Measurements from ENCODE around the gene YBEY.
A peak's percentile ranks its signal among the peaks of the same experiment; 100 is the strongest.

YBEY gene

DNA sequence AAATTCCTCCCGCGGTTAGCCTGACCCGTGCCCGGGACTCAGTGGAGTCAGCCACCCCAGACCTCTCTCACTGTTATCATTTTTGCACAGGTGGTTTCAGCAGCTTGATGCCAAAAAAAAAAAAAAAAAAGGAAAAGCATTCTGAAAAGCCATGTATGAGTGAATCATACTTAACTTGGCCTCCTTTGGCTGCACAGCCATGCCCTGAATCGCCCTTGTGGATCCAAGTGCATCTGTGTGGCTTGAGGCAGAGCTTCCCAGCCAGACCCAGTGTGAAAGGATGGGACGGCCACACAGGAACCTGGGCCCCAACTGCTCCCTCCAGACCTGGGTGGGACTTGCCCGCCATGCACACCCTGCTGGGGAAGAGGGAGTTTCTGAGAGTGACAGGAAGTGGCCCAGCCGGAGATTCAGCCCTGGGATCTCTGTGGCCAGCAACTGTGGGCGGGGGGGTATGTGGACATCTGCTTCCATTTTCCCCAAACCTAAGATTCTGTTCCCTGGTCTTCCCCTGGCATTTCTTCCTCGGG, 8.6 kb downstream of the YBEY start:
- Mint-ChIP-seq H3K27ac (no peak overlapping the region), H3K27me3 (ENCODE audit: low read depth, poor library complexity) (peaks cover 7% of the 10 kb centered on the region), H3K4me3 (no peak overlapping the region), H3K9me3 (peaks cover 21% of the 10 kb centered on the region), H3K36me3 (ENCODE audit: low read depth) (peaks cover 42% of the 10 kb centered on the region), H3K4me1 (peaks cover 27% of the 10 kb centered on the region)
- no peak for DNase-seq
- no peak for TF ChIP-seq CTCF (IDR thresholded peaks at IDR 0.05)

- TF ChIP-seq CTCF (IDR thresholded peaks at IDR 0.05): no peak
- Mint-ChIP-seq H3K27ac (no peak overlapping the region), H3K36me3 (ENCODE audit: low read depth) (peaks cover 45% of the 10 kb centered on the region), H3K9me3 (peaks cover 21% of the 10 kb centered on the region), H3K4me1 (peaks cover 24% of the 10 kb centered on the region), H3K27me3 (ENCODE audit: low read depth, poor library complexity) (peaks cover 7% of the 10 kb centered on the region), H3K4me3 (no peak overlapping the region)
- no peak for DNase-seq
These were observed 9.1 kb downstream of the YBEY start for GRCh38 chr21:46295177-46295770.

- Mint-ChIP-seq H3K9me3 (peaks cover 21% of the 10 kb centered on the region), H3K27me3 (ENCODE audit: low read depth, poor library complexity) (peaks cover 10% of the 10 kb centered on the region), H3K27ac (peak overlapping the region; percentile 42), H3K4me3 (no peak overlapping the region), H3K4me1 (peaks cover 24% of the 10 kb centered on the region), H3K36me3 (ENCODE audit: low read depth) (peaks cover 52% of the 10 kb centered on the region)
- DNase-seq: no peak
- TF ChIP-seq CTCF (IDR thresholded peaks at IDR 0.05): no peak
These were observed 10.0 kb downstream of the YBEY start for GRCh38 chr21:46295996-46296752.

GRCh38 chr21:46297338-46298271, 11.5 kb downstream of the YBEY start:
- Mint-ChIP-seq H3K27me3 (ENCODE audit: low read depth, poor library complexity) (peaks cover 10% of the 10 kb centered on the region), H3K9me3 (peaks cover 10% of the 10 kb centered on the region), H3K36me3 (ENCODE audit: low read depth) (peaks cover 42% of the 10 kb centered on the region), H3K27ac (peak overlapping the region; percentile 88), H3K4me1 (peaks cover 24% of the 10 kb centered on the region), H3K4me3 (peak overlapping the region; percentile 54)
- no peak for TF ChIP-seq CTCF (IDR thresholded peaks at IDR 0.05)
- no peak for DNase-seq

GRCh38 chr21:46299167-46299566, 13.0 kb downstream of the YBEY start:
- Mint-ChIP-seq H3K27me3 (ENCODE audit: low read depth, poor library complexity) (peaks cover 10% of the 10 kb centered on the region), H3K27ac (no peak overlapping the region), H3K4me1 (peaks cover 24% of the 10 kb centered on the region), H3K9me3 (peaks cover 10% of the 10 kb centered on the region), H3K4me3 (no peak overlapping the region), H3K36me3 (ENCODE audit: low read depth) (peaks cover 48% of the 10 kb centered on the region)
- DNase-seq: no peak
- no peak for TF ChIP-seq CTCF (IDR thresholded peaks at IDR 0.05)
